Measurements from ENCODE around the gene TSSK3.

DNA sequence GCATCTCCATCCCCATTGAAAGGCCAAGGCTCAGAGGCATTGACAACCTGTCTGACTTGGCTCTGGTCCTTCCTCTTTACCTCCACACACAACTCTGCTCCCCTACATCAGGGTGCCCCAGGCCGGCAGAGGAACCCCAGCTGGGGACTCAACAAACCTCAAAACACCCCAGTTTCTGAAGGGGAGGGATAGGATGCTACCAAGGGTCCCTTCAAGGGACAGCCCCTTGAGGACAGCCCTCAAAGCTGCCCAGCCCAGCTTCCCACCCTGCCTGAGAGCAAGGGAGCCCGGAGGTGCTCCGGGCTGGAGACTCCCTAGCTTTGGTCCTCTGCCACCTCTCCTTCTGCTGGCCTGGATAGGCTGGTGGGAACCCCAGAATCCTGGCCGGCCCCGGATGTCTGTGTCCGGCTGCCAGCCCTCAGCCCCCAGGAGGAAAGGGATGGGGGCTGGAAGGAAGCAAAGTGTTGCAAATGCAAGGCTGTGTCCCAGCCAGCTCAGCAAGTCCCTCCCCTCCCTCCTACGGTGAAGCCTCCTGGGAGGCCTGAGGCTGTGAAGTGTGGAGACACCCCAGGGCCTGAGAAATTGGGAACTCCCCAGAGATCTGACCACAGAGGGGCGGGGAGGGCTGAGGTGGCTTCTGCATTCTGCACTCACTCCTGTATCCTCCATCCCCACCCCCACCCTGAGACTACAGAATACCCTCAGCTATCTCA, 25.2 kb upstream of the TSSK3 start:
- no peak for TF ChIP-seq CTCF (conservative IDR thresholded peaks at IDR 0.05)
- TF ChIP-seq EZH2 (IDR thresholded peaks at IDR 0.05; ENCODE audit: low read depth): no peak
